Astrocyte of the spinal cord (primary cell): ENCODE measurements around the gene TMEM255B.

Experiments
- DNase-seq: peaks from one replicate; pipeline ENCODE4 v3.0.0; 2011; ENCODE audit warnings: low read depth, low spot score
- H3K4me3 ChIP-seq: 2 replicates; pipeline ENCODE4 v1.5.1; 2011; ENCODE audit warnings: low read depth, mild to moderate bottlenecking, low read length, moderate library complexity
- CTCF ChIP-seq: IDR thresholded peaks from 2 replicates; pipeline ENCODE4 v1.5.1; 2012; ENCODE audit warnings: low read depth, mild to moderate bottlenecking, low read length, inconsistent platforms
- in situ Hi-C: cut with HindIII; loops from 2 replicates; pipeline ENCODE4 v1.10.0; 2017; ENCODE audit warnings: low sequenced_read_pairs

Gene TMEM255B

GRCh38 chr13:113816946-113817859 is 58.2 kb downstream of the TMEM255B start:
- in situ Hi-C loops = no loop called here
- peak; percentile 78 for TF ChIP-seq CTCF
- no peak overlapping the region for H3K4me3 ChIP-seq
- DNase-seq = peak; percentile 75

- in situ Hi-C loops = no loop called here
- H3K4me3 ChIP-seq = no peak overlapping the region
- no peak for TF ChIP-seq CTCF
- DNase-seq = no peak
Measured at GRCh38 chr13:113817860-113818691, 59.0 kb downstream of the TMEM255B start.

GRCh38 chr13:113818700-113819295 is 59.8 kb downstream of the TMEM255B start:
- TF ChIP-seq CTCF = no peak
- no peak overlapping the region for H3K4me3 ChIP-seq
- DNase-seq = no peak
- in situ Hi-C loops = no loop called here

GRCh38 chr13:113819341-113819730 is 60.3 kb downstream of the TMEM255B start:
- DNase-seq = no peak
- no peak for TF ChIP-seq CTCF
- in situ Hi-C loops = no loop called here
- no peak overlapping the region for H3K4me3 ChIP-seq

- no peak overlapping the region for H3K4me3 ChIP-seq
- in situ Hi-C loops = no loop called here
- TF ChIP-seq CTCF = no peak
- DNase-seq = peak; percentile 54
Measured at GRCh38 chr13:113819731-113820715, 61.0 kb downstream of the TMEM255B start.
